HL-60 (cell line): ENCODE data around the gene SGSM1.
A peak's percentile ranks its signal among the peaks of the same experiment; 100 is the strongest.

ENCODE experiments used
- DNase-seq, 2 experiments: peaks; one replicate each; pipeline ENCODE4 v3.0.0-alpha.2; 2010 to 2020; ENCODE audit warnings: low read depth in 1 of 2, low spot score in 1 of 2
- H3K27ac ChIP-seq: fragments of 250-450 bp; sonication (Bioruptor Pico); replicated peaks from 2 replicates; pipeline ENCODE4 v1.5.1; 2020; ENCODE audit warnings: mild to moderate bottlenecking, moderate library complexity
- H3K27me3 ChIP-seq: fragments of 250-450 bp; sonication (Bioruptor Pico); 2 replicates; pipeline ENCODE4 v1.5.1; 2021; ENCODE audit warnings: mild to moderate bottlenecking, moderate library complexity; ENCODE audit not compliant: insufficient read depth, poor library complexity, severe bottlenecking
- H3K4me3 ChIP-seq: replicated peaks from 2 replicates; pipeline ENCODE4 v1.5.1; 2011; ENCODE audit warnings: mild to moderate bottlenecking, control low read depth, low read length; ENCODE audit not compliant: insufficient read depth
- CTCF ChIP-seq: IDR thresholded peaks from one replicate; pipeline ENCODE4 v1.5.1; 2011; ENCODE audit warnings: low read length, control low read depth, inconsistent platforms; ENCODE audit not compliant: insufficient read depth
- GABPA ChIP-seq: IDR thresholded peaks from 2 replicates; pipeline ENCODE4 v1.6.1; 2012; ENCODE audit warnings: low read depth
- POLR2AphosphoS5 ChIP-seq: IDR thresholded peaks from 2 replicates; pipeline ENCODE4 v1.6.1; 2012; ENCODE audit warnings: low read depth
- SPI1 ChIP-seq: IDR thresholded peaks from 2 replicates; pipeline ENCODE4 v1.6.1; 2012; ENCODE audit warnings: low read depth, mild to moderate bottlenecking, borderline replicate concordance
- TF ChIP-seq, protein P1 (sequence below): IDR thresholded peaks from 2 replicates; pipeline ENCODE4 v1.6.1; 2012; ENCODE audit warnings: low read depth; ENCODE audit not compliant: insufficient replicate concordance

The SGSM1 gene

GRCh38 chr22:24796860-24797259 is 9.2 kb upstream of the SGSM1 start:
- H3K27ac ChIP-seq, result no peak overlapping the region
- no peak for DNase-seq
- H3K4me3 ChIP-seq, result no peak overlapping the region
- TF ChIP-seq POLR2AphosphoS5 (no peak), GABPA (no peak), CTCF (no peak), SPI1 (no peak)
- TF ChIP-seq, protein P1, sequence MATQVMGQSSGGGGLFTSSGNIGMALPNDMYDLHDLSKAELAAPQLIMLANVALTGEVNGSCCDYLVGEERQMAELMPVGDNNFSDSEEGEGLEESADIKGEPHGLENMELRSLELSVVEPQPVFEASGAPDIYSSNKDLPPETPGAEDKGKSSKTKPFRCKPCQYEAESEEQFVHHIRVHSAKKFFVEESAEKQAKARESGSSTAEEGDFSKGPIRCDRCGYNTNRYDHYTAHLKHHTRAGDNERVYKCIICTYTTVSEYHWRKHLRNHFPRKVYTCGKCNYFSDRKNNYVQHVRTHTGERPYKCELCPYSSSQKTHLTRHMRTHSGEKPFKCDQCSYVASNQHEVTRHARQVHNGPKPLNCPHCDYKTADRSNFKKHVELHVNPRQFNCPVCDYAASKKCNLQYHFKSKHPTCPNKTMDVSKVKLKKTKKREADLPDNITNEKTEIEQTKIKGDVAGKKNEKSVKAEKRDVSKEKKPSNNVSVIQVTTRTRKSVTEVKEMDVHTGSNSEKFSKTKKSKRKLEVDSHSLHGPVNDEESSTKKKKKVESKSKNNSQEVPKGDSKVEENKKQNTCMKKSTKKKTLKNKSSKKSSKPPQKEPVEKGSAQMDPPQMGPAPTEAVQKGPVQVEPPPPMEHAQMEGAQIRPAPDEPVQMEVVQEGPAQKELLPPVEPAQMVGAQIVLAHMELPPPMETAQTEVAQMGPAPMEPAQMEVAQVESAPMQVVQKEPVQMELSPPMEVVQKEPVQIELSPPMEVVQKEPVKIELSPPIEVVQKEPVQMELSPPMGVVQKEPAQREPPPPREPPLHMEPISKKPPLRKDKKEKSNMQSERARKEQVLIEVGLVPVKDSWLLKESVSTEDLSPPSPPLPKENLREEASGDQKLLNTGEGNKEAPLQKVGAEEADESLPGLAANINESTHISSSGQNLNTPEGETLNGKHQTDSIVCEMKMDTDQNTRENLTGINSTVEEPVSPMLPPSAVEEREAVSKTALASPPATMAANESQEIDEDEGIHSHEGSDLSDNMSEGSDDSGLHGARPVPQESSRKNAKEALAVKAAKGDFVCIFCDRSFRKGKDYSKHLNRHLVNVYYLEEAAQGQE, result no peak
- H3K27me3 ChIP-seq, result no peaks in the 10 kb centered on the region

DNA sequence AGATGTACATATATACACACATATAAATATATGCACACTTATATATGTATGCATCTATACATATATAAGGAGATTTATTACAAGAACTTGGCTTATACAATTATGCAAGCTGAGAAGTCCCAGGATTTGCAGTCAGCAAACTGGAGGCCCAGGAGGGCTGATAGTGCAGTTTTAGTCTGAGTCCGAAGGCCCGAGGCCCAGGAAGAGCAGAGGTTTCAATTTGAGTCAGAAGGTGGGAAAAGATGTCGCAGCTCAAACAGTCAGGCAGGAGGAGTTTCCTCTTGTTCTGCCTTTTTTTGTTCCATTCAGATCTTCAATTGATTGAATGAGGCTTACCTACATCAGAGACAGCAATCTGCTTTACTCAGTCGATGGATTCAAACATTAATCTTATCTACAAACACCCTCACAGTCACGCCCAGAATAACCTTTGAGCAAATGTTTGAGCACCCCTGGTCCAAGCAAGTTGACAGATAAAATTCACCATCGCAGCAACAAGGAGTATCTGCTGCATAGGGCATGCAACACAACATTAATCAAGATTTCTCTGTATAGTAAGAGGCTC is 4.0 kb upstream of the SGSM1 start:
- H3K27me3 ChIP-seq, result peaks cover 3% of the 10 kb centered on the region
- H3K4me3 ChIP-seq, result no peak overlapping the region
- no peak for TF ChIP-seq CTCF
- TF ChIP-seq, protein P1, result no peak
- TF ChIP-seq SPI1, result no peak
- no peak for TF ChIP-seq POLR2AphosphoS5
- TF ChIP-seq GABPA, result no peak
- no peak for DNase-seq
- H3K27ac ChIP-seq, result no peak overlapping the region

DNA sequence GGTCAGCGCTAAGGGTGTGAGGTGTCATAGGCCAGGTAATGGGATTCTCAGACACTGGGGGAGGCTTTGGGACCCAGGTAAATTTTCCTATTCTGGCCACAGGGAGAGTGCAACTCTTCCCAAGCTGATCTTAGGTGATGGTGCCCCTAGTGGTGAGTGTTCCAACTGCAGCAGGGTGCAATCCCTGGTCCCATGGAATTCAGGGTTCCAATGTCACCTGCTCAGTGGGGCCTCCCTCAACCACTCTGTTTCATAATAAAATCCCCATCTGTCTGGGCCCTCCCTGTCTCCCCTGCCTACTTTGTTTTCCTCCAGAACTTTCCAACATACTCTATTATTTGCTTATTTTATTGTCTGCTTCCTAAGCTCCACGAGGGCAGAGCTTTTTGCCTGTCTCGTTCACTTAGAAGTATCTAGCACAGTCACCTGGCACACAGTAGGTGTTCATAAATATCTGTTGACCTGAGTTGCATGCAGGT is 2.9 kb upstream of the SGSM1 start:
- TF ChIP-seq CTCF, result peak; percentile 95
- no peak for TF ChIP-seq SPI1
- H3K27me3 ChIP-seq, result peaks cover 3% of the 10 kb centered on the region
- no peak overlapping the region for H3K4me3 ChIP-seq
- H3K27ac ChIP-seq, result no peak overlapping the region
- DNase-seq, result peak; percentile 1 to 19

GRCh38 chr22:24806663-24807001 is 621 bp downstream of the SGSM1 start:
- no peak overlapping the region for H3K4me3 ChIP-seq
- H3K27ac ChIP-seq, result no peak overlapping the region
- TF ChIP-seq SPI1, result no peak
- TF ChIP-seq GABPA, result no peak
- TF ChIP-seq, protein P1, result no peak
- TF ChIP-seq CTCF, result no peak
- no peak for TF ChIP-seq POLR2AphosphoS5
- DNase-seq, result no peak
- peaks cover 3% of the 10 kb centered on the region for H3K27me3 ChIP-seq
